RWPE2 (cell line): ENCODE measurements around the gene PEAK1.

Source experiments
- ATAC-seq: fragments of 200-7000 bp; cut with Tn5 transposase; 3 replicates; pipeline ENCODE4 v1.9.1; 2021; ENCODE audit warnings: low read depth
- DNase-seq: peaks from one replicate; pipeline ENCODE4 v3.0.0-alpha.2; 2020; ENCODE audit warnings: low spot score
- H3K27ac ChIP-seq: fragments of 450-650 bp; 2 replicates; pipeline ENCODE4 v1.5.1; 2017; ENCODE audit warnings: mild to moderate bottlenecking; ENCODE audit not compliant: poor library complexity, severe bottlenecking
- H3K27me3 ChIP-seq: fragments of 250-450 bp; sonication (Bioruptor Pico); 2 replicates; pipeline ENCODE4 v1.5.1; 2021; ENCODE audit warnings: mild to moderate bottlenecking, moderate library complexity; ENCODE audit not compliant: insufficient read depth, poor library complexity, severe bottlenecking
- H3K36me3 ChIP-seq: fragments of 250-450 bp; sonication (Bioruptor Pico); 2 replicates; pipeline ENCODE4 v1.5.1; 2020; ENCODE audit warnings: low read depth, mild to moderate bottlenecking, moderate library complexity
- H3K4me1 ChIP-seq: fragments of 250-450 bp; sonication (Bioruptor Pico); 2 replicates; pipeline ENCODE4 v1.5.1; 2021; ENCODE audit warnings: mild to moderate bottlenecking, moderate library complexity; ENCODE audit not compliant: insufficient read depth, poor library complexity, severe bottlenecking
- H3K4me3 ChIP-seq: fragments of 250-450 bp; sonication (Bioruptor Pico); 2 replicates; pipeline ENCODE4 v1.5.1; 2021; ENCODE audit warnings: mild to moderate bottlenecking, moderate library complexity; ENCODE audit not compliant: severe bottlenecking
- H3K9me3 ChIP-seq: fragments of 250-450 bp; sonication (Bioruptor Pico); 2 replicates; pipeline ENCODE4 v1.5.1; 2021; ENCODE audit warnings: mild to moderate bottlenecking, moderate library complexity; ENCODE audit not compliant: severe bottlenecking
- CTCF ChIP-seq: fragments of 450-650 bp; IDR thresholded peaks from one replicate; pipeline ENCODE4 v1.5.1; 2017; ENCODE audit warnings: mild to moderate bottlenecking, moderate library complexity; ENCODE audit not compliant: poor library complexity, severe bottlenecking

PEAK1 gene

GRCh38 chr15:77219841-77220240 lies 200.1 kb downstream of the PEAK1 start:
- 0 out of 2 replicates have a peak, but pooled peaks cover 3% of the 10 kb centered on the region for H3K36me3 ChIP-seq
- H3K27ac ChIP-seq: no peak overlapping the region
- H3K9me3 ChIP-seq: no peaks in the 10 kb centered on the region
- no peak for ATAC-seq
- no peak for TF ChIP-seq CTCF
- H3K4me3 ChIP-seq: no peak overlapping the region
- DNase-seq: no peak
- no peaks in the 10 kb centered on the region for H3K4me1 ChIP-seq
- no peaks in the 10 kb centered on the region for H3K27me3 ChIP-seq

- DNase-seq (no peak), ATAC-seq (no peak)
- TF ChIP-seq CTCF: no peak
- Histone ChIP-seq H3K27me3 (no peaks in the 10 kb centered on the region), H3K27ac (no peak overlapping the region), H3K36me3 (no peaks in the 10 kb centered on the region), H3K4me3 (no peak overlapping the region), H3K9me3 (no peaks in the 10 kb centered on the region), H3K4me1 (no peaks in the 10 kb centered on the region)
Observed at GRCh38 chr15:77209221-77209620, 210.7 kb downstream of the PEAK1 start.

GRCh38 chr15:77208241-77208640 lies 211.7 kb downstream of the PEAK1 start:
- no peaks in the 10 kb centered on the region for H3K36me3 ChIP-seq
- no peaks in the 10 kb centered on the region for H3K27me3 ChIP-seq
- no peak overlapping the region for H3K4me3 ChIP-seq
- no peak for TF ChIP-seq CTCF
- H3K4me1 ChIP-seq: no peaks in the 10 kb centered on the region
- no peaks in the 10 kb centered on the region for H3K9me3 ChIP-seq
- ATAC-seq (no peak), DNase-seq (no peak)
- H3K27ac ChIP-seq: no peak overlapping the region

GRCh38 chr15:77201665-77202064 lies 218.2 kb downstream of the PEAK1 start:
- Histone ChIP-seq H3K4me1 (no peaks in the 10 kb centered on the region), H3K36me3 (no peaks in the 10 kb centered on the region), H3K27ac (no peak overlapping the region), H3K27me3 (no peaks in the 10 kb centered on the region), H3K4me3 (no peak overlapping the region), H3K9me3 (no peaks in the 10 kb centered on the region)
- DNase-seq (no peak), ATAC-seq (no peak)
- no peak for TF ChIP-seq CTCF

- DNase-seq: no peak
- H3K27ac ChIP-seq: no peak overlapping the region
- H3K9me3 ChIP-seq: no peaks in the 10 kb centered on the region
- H3K36me3 ChIP-seq: no peaks in the 10 kb centered on the region
- no peaks in the 10 kb centered on the region for H3K4me1 ChIP-seq
- no peak for TF ChIP-seq CTCF
- ATAC-seq: no peak
- no peaks in the 10 kb centered on the region for H3K27me3 ChIP-seq
- H3K4me3 ChIP-seq: no peak overlapping the region
Observed at GRCh38 chr15:77196381-77196780, 223.5 kb downstream of the PEAK1 start.
